CD4-positive, alpha-beta T cell treated with Interleukin-6 for 4 hours (primary cell): ENCODE measurements around the gene ACHE.
"Not testable (repeated sequence)": the region's sequence is repeated elsewhere in the genome, so short reads cannot be mapped to it uniquely, and the experiment has no call there.

ENCODE experiments used
- DNase-seq: peaks from one replicate; pipeline ENCODE4 v3.0.0-alpha.2; 2020; ENCODE audit warnings: mixed read lengths

ACHE gene

DNA sequence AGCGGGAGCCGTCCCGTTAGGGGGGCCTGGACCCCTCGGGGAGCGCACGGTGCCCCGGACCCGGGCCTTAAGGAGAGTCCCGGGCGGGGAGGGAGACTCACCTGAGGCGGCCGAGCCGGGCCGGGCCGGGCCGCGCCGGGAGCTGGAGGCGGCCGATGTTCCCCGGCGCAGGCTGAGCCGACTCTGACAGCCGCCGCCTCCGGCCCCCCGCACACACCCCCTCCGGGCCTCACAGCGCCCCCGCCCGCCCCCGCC is at the start of gene ACHE:
Gene ACHE (minus strand): TSS at position 188 of the 255 bp plus-strand sequence. CDS start 1,656 bp downstream, outside the sequence.
- no peak for DNase-seq

DNA sequence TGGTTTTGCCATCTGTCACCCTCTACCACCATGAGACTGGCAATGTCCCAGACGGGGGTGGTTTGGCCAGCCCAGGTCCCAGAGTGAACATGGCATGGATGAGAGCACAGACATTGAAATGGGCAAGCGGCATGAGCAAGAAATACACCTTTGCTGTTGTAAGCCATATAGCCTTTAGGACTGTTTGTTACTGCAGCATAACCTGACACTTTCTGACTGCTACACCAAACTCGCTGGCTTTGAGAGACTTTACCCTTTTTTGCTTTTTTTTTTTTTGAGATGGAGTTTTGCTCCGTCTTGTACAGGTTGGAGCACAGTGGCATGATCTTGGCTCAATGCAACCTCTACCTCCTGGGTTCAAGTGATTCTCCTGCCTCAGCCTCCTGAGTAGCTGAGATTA is 48.5 kb upstream of the ACHE start:
- no peak for DNase-seq

DNA sequence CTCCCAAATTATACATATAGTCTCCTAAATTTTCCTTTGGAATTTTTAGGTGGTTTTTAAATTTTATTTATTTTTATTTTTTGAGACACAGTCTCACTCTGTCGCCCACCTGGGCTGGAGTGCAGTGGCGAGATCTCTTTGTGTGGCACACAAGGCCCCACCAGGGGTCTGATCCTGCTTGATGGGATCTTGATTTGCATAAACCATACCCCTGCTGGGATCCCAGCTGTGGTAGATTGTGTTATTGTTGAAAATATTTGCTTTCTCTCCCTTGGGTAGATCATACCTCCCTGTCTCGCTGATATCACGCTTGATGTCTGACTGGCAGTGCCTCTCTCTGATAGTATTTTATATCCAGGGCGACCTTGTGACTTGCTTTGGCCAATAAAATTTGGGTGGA is 48.0 kb upstream of the ACHE start:
- no peak for DNase-seq

DNA sequence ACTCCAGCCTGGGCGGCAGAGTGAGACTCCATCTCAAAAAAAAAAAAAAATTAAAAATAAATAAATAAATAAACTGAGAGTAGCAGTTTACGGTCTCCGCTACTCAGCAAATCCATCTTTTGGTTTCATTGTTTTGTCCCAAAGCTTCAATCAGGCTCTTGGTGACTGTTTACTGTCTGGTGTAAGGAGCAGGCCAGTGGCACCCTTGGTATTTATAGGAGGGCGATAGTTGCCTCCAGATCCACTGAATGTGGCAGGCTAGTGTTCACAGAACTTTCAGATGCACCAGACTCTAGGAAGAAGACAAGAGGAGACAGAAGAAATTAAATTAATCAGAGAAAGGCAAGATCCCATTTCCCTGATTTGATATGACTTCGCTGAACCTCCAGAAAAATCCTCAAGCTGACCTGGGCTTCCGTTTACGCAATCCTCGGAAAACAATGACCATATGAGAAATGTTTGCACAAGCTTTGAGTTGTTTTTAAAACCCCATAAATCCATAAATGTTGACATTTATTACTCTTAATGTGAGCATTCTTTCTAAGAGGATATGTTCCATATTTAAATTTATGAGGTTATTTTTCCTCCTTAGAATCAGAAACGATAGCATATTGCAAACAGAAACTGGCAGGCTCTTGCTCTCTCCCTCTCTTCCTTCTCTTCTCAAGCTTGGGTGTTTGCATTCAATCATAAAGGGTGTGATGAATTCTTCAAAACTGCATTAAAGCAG is 46.5 kb upstream of the ACHE start:
- no peak for DNase-seq

DNA sequence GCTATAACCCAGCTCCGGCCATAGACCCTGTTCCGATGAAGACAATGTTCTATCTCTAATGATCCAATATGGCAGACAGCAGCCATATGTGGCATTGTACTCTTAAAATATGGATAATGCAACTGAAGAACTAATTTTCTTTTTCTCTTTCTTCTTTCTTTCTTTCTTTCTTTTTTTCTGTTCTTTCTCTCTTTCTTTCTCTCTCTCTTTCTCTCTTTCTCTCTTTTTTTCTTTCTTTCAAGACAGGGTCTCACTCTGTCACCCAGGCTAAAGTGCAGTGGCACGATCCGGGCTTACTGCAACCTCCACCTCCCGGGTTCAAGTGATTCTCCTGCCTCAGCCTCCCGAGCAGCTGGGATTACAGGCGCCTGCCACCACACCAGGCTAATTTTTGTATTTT is 40.5 kb upstream of the ACHE start:
- DNase-seq, result not testable (repeated sequence)

DNA sequence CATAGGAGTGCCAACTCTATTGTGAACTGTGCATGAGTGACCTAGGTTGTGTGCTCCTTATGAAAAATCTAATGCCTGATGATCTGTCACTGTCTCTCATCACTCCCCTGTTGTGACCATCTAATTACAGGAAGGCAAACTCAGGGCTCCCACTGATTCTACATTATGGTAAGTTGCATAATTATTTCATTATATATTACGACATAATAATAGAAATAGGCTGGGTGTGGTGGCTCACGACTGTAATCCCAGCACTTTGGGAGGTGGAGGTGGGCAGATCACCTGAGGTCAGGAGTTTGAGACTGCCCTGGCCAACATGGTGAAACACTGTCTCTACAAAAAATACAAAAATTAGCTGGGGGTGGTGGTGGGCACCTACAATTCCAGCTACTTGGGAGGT is 39.7 kb upstream of the ACHE start:
- not testable (repeated sequence) for DNase-seq

DNA sequence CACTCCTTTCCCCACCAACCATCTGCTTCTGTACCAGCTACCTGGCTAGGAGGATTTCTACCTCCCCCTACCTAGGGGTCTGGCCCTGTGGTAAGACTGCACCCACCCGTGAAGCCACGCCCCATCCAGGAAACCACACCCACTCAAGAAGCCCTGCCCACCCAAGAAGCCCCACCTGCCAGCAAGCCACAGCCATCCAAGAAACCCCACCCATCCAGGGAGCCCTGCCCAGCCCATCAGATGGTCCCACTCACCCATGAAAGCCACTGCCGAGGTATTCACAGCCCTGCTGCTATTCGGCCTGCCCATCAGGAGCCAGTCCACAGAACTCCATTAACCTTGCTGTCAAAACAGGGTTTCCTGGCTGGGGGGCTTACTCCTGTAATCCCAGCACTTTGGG is 38.0 kb upstream of the ACHE start:
- DNase-seq, result no peak

DNA sequence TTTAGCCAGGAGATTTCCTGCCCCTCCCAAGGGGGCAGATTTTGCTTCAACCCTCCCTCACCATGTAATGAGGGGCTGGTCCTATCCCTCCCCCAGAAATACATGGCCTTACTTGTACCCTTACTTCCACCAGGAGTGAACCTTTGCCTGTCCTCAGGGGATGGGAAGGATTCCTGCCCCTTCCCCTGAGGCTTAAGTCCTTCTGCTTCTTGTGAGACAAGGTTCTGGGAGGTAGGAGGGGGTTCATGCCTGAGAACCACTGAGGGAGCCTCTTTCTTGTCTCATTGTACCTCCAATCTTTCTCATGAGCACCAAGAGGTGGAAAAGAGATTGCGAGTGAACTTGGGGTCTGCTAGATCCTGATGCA is 34.1 kb upstream of the ACHE start:
- DNase-seq, result no peak

DNA sequence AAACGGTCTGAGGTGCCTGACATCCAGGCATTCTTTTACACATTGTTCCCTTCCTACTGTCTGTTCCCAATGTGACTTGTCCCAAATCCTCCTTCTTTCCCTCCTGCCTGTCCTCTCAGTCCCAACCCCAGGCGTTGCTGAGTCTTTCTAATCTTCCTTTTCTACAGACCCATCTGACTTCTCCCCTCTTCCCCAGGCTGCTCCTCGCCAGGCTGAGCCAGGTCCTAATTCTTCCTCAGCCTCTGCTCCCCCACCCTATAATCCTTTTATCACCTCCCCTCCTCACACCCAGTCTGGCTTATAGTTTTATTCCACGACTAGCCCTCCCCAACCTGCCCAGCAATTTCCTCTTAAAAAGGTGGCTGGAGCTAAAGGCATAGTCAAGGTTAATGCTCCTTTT is 27.9 kb upstream of the ACHE start:
- not testable (repeated sequence) for DNase-seq

DNA sequence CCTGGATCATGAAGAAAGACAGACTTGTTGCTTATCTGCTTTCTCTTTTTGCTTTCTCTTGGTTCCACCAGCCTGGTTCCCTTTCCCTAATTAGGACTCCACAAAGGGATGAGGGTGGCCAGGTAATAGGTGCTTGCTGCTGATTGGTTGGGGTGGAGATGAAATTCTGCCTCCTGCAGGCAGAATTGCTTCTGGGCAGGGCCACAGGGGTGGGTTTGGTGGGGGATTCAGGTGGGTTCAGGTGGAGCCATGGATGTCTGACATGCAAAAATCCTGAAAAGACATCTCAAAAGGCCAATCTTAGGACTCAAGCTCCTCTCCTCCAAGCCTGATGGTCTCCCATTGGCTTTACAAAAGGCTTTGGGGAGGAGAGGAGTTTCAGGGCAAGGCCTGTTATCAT is 25.4 kb upstream of the ACHE start:
- no peak for DNase-seq

DNA sequence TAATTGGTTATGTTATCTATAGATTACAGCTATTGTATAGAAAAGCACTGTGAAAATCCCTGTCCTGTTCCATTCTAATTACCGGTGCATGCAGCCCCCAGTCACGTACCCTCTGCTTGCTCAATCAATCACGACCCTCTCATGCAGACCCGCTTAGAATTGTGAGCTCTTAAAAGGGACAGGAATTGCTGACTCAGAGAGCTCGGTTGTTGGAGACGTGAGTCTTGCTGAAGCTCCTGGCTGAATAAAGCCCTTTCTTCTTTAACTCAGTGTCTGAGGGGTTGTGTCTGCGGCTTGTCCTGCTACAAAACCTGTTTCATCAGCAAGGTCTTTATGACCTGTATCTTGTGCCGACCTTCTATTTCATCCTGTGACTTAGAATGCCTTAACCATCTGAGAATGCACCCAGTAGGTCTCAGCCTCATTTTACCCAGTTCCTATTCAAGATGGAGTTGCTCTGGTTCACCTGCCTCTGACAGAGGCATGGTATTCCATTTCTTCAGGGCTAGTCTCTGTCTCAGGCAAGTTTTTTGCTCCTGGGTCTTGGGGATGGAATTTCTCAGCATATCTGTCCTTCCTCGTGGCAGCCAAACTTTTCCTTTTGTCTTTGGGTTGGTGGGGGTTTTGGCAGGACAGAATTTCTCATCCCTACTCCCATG is 24.2 kb upstream of the ACHE start:
- DNase-seq, result not testable (repeated sequence)

DNA sequence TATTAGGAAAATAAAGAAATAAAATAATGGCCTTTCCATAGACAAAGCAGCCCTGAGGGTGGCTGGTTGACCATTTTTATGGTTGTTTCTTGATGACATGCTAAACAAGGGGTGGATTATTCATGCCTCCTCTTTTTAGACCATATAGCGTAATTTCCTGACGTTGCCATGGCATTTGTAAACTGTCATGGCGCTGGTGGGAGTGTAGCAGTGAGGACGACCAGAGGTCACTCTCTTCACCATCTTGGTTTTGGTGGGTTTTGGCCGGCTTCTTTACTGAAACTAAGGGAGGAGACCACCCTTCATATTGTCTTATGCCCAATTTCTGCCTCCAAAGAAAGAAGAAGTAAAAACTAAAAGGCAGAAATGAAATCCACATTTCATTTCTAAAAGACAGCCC is 23.6 kb upstream of the ACHE start:
- not testable (repeated sequence) for DNase-seq

DNA sequence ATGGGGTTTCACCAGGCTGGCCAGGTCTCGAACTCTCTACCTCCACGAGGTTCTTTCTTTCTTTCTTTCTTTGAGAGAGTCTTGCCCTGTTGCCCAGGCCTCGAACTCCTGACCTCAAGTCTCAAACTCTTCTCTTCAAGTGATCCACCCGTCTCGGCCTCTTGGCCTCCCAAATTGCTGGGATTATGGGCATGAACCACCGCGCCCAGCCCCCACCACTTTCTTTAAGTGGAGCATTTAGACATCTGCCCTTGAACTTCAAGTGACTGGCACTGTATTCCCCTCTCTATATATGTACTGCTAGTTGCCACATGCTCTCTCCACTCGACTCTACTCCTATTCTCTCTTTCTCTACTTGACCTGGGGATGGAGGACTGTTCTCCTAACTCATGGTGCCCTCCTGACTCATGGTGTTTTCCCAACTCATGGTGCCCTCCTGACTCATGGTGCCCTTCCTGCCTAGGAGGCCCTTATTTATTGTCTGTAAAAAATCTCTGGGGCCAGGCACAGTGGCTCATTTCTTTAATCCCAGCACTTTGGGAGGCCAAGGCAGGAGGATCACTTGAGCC is 19.3 kb upstream of the ACHE start:
- no peak for DNase-seq

DNA sequence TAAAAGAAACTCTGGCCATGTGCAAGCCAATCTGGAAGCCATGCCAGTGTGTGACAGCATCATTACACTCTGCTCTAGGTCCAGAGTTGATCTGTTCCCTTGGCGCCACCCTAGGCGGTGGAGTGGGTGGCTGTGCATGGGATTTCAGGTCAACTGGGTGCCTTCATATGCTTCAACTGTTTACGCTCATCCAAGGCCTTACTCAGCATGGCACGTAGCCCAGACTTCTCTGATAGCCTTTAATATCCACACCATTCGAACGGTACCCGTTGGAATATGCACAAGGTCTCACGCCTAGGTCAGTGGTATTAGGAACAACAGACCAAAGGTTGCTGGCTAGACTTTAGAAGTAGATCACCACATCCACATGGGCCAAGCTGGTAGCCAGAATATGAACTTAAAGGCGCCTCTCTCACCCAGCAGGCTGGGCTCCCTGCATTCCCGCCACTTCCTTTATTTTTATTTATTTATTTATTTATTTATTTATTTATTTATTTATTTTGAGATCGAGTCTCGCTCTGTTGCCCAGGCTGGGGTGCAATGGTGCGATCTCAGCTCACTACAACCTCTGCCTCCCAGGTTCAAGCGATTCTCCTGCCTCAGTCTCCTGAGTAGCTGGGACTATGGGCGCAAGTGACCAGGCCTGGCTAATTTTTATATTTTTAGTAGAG is 18.7 kb upstream of the ACHE start:
- DNase-seq, result no peak

DNA sequence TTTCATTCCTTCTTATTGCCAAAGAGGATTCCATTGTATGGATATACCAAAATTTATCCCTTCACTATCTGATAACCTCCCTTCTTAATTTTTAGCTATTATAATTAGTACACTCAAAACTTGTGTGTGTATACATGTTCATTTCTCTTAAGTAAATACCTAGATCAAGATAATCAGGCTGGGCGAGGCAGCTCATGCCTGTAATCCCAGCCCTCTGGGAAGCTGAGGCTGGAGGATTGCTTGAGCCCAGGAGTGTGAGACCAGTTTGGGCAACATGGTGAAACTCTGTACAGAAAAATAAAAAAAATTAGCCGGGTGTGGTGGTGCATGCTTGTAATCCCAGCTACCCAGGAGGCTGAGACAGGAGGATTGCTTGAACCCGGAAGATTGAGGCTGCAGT is 15.8 kb upstream of the ACHE start:
- no peak for DNase-seq

DNA sequence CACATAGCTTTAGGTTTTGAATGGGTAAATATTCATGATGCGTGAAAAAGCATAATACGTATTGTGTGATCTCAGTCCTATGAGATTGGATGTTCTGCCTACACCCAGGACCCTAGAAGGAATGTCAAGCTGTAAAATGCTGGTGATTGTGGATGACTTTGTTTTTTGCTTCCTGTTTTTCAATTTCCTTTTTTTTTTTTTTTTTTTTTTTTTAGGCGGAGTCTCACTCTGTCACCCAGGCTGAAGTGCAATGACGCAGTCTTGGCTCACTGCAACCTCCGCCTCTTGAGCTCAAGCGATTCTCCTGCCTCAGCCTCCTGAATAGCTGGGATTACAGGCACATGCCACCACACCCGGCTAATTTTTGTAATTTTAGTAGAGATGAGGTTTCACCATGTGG is 14.8 kb upstream of the ACHE start:
- not testable (repeated sequence) for DNase-seq

DNA sequence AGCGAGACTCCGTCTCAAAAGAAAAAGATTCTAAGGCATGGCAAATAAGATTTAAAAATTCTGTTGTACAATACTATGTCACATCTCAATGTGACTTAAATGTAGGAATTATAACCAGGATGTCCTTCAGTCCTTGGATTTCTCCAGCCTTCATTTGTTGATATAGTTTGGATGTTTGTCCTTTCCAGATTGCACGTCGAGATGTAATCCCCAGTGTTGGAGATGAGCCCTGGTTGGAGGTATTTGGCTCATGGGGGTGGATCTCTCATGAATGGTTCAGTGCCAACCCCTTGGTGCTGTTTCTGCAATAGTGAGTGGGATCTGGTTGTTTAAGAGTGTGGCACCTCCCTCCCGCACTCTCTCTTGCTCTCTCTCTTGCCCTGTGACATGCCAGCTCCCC is 12.8 kb upstream of the ACHE start:
- no peak for DNase-seq

DNA sequence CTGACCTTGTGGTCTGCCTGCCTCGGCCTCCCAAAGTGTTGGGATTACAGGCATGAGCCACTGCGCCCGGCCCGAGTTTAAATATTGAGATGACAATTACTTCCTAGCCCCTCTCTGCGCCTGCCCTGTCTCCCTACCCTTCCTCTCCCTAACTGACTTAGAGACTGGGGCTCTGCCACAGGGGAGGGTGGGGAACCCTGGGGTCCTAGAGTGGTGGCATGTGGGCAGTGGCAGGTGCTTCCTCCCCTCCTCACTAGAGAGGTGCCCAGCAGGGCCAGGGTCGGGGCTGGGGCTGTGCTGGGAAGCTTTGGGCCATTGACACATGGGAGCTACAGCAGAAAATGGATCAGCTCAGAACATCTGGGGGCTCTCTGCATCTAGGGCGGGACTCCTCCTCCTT is 7.0 kb upstream of the ACHE start:
- no peak for DNase-seq

DNA sequence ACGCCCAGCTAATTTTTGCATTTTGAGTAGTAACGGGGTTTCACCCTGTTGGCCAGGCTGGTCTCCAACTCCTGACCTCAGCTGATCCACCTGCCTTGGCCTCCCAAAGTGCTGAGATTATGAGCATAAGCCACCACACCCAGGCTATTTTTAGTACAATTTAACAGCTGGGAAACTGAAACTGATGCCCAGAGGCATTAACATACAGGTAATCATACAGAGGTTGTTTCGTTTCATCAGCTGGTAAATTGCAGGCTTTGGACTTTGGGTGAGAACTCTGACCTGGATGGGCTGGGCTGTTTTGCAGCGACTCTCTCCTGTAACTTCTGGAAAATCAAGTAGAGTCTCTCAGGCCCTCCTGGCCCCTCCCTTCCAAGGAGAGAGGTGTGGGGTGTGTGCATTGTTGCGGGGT is 6.2 kb upstream of the ACHE start:
- no peak for DNase-seq

DNA sequence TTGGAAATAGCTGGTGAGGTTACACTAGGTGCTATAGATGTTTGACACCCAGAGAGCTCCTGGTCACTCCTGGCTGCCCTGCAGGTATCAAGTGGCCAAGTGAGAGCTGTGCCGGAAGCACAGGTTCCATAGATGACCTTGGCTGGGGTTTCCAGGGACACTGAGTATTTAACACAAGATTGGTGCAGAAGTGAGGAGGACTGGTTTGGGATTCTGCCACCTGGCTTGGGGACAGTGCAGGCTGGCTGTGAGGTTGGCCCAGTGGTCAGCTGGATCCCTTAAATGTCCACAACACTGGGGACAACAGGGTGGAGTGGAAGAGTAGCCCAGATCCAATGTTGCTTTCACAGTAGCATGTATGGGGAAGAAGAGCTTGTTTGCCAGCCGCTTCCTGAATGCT is 5.3 kb upstream of the ACHE start:
- DNase-seq, result no peak

DNA sequence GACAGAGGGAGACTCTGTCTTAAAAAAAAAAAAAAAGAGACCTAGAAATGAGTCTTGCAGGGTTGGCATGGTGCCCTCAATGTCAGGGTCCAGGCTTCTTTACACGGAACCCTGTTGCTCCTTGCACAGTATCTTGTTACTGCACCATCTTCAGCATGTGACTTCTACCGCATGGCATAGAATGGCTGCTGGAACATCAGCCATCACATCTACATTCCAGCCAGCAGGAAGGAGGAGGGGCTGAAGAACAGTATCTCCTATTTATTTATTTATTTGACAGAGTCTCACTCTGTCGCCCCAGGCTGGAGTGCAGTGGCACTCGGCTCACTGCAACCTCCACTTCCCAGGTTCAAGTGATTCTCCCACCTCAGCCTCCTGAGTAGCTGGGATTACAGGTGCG is 3.7 kb upstream of the ACHE start:
- no peak for DNase-seq

DNA sequence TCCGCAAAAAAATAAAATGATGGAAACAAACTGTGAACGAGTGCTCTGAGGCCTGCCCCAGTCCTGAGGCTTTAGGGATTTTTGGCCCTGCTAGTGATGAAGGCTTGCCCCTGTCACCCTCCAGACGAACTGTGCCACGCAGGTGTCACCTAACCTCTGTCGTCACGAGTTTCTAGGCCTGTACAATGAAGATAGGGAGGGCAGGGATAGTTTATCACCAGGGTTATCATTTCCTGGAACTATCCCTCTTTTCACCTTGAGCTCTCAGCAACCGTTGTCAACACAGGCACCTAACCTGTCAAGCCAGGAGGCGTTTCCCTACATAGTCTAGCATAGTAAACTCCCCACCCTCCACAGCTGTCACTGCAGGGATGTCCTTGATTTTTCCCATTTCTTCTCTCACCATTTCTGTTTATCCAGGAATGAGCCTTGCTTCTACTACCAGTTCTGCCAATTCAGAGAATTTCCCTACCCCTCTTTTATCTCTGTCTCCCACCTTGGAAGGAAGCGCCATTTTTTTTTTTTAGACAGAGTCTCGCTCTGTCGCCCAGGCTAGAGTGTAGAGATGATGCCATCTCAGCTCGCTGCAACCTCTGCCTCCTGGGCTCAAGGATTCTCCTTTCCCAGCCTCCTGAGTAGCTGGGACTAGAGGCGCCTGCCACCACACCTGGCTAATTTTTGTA is 2.2 kb upstream of the ACHE start:
- DNase-seq, result no peak

DNA sequence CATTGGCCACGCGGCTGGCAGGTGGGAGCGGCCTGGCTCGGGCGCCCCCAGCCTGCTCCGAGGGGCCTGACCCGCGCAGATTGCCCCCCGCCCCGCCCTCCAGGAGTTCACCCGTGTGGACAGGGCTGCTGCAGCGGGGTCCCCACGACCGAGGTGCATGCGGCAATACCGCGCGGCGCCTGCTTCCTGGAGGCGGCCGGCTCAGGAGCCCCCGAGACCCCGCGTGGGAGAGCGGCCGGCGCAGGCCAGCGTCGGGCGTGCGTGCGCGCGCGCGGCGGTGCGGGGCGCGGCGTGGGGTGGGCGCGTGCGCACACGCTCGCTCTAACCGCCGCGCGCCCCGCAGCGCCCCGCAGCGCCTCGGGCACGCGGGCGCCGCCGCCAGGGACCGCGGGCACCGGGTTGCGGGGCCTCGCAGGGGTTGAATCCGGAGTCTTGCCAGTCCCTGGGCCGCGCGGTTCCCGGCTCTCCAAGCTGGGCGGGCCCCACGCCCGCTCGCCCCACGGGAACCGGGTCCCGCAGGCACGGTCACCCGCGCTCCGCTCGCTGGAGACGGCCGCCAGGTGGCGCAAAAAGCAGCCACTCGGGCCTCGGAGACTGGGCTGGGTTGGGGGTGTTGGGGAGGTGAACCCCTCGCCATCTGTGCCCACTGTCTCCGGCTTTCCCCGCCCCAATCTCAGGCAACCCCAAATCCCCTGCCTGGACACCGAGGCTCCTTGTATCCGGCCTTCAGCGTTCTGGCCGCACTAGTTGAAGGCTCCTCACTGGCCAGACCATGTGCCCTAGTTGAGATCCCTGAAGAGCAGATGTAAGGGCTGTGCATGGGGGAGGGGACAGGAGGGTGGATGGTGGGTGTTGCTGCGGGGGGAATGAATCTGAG is 1.3 kb upstream of the ACHE start:
- peak; percentile 77 for DNase-seq
